NCI-H69 (cell line): ENCODE measurements around the gene SKP2.
"Not testable (repeated sequence)": the region's sequence is repeated elsewhere in the genome, so short reads cannot be mapped to it uniquely, and the experiment has no call there.

Experiments used
- DNase-seq: peaks from one replicate; lab custom pipeline; 2025; lab: John Stamatoyannopoulos, UW

The SKP2 gene

DNA sequence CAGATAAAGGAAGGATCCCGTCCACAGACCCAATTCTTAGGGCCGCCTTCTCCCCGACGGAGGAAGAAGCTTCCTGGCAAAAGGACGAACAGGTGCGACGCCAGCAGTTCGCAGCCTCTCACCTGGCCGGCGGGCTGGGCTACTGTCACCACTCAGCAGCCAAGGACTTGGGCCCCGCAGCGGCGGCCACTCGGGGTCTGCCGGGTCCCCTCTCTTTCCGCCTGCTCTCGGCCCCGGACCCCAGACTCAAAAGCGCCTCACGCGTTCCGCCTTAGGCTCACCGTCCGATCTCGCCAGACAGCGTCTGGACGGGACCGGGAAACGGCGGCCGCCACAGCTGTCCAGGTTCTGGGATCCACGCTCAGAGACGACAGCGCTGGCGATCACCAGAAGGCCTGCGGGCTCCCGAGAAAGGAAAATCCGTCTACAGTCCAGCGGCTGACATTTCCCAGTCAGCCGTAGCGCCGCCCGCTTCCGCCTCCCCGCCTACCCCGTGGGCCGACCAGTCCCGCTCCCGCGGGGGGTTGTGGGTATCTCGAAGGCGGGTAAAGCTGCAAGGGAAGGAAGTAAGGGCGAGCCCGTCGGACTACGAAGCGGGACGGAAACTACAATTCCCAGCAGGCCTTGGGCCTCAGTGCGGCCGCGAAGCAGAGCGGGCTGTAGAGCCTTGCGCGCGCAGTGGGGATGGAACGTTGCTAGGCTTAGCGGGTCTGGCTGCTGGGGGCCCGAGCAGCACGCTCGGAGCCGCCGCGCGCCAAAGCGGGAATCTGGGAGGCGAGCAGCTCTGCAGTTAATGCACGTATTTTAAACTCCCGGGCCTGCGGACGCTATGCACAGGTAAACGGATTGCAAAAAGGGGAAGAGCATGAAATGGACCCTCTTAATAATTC lies at the start of gene SKP2, which contains the start of gene LMBRD2:
Gene SKP2, plus strand, starts transcription at position 678 of the 890 bp plus-strand sequence. Its CDS starts 152 bp downstream, at position 830.
Gene LMBRD2, minus strand, starts transcription at position 454 of the 890 bp plus-strand sequence. CDS start 8,538 bp downstream, outside the sequence.
- peak; percentile 100 for DNase-seq

DNA sequence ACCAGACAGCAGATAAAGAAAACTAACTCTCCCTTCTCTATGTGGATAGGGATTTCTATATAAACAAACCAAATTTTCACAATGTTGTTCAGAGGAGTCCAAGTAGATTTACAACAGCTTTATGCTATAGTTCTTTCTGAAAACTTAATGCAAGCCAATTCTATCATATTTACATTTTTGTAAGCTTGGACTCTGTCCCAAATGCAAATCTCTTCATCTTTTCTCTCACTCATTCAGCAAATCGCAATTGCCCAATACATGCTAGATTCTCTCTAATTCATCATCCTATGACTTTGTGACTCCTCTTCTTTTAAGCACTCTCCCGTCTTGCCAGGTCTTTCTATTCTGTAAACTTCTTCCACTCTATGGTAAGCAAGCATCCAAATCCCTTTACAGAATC lies 46.1 kb upstream of the SKP2 start:
- no peak for DNase-seq

DNA sequence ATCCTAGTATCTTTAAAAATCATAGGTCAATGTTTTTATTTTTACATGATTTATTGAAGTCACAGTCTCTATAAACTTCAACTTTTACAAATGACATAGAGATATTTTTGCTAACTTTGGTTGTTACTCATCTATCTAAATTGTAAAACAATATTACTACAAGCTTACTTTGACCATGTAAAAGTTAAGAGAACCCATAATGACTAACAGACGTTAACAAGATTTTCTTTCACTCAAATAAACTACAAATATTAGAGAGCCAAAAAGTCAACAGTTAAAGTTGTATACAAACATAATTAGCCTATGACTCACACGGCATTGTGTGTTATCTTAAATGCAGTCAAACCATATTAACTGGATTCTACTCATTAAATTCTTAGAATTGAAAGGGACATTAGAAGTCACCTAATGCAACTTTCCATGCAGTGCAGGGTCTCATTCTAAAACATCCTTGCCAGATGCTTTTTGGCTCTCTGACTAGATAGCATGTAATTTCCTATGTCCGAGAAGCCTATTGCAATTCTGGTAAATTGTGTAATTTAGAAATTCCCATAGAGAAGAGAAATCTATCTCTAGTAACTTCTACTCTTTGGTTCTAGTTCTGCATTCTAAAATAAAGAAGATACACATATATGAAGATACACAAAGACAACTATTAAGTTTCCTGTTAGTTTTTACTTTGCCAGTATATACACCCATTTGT lies 43.0 kb upstream of the SKP2 start:
- no peak for DNase-seq

DNA sequence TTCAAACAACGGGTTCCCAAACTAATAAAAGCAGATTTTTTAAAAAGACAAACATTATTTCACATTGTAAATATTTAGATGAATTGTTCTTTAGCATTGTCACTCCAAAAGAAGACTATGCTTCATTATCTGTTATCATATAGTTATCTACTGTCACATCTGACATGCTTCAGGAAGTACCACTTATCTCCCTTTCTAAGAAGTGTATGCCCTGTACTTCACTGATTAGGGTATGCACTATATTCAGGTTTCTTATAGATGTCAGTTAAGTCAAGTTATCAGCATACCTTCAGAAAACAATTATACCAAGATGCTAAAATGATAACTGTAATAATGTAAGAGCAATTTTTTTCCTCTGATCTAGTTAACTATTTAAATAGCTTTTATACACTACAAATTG lies 40.7 kb upstream of the SKP2 start:
- no peak for DNase-seq

DNA sequence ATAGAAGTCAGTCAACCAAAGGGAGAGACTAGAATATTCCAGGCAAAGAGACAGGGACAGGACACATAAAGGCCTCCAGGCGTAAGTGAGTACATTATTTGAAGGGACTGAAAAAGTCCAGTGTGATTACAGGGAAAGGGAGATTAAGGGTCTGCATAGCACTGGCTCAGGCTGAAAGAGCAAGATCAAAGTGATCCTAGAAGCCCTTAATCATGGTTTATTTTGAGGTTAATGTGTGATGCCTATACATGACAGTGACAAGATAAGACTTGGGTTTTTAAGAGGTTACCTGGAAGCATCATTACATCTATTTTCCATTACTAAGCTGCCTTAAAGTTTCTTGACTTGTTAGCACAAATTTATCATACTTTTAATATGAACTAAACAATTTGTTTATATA lies 26.0 kb upstream of the SKP2 start:
- DNase-seq, result no peak

DNA sequence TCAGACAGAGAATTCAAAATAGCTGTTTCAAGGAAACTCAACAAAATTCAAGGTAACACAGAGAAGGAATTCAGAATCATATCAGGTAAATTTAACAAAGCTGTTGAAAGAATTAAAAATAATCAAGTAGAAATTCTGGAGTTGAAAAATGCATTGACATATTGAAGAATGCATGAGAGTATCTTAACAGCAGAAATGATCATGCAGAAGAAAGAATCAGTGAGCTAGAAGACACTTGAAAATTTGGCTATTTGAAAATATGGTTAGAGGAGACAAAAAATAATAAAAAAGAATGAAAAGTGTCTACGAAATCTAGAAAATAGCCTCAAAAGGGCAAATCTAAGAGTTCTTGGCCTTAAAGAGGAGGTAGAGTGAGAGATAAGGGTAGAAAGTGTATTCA lies 23.1 kb upstream of the SKP2 start:
- DNase-seq, result no peak

DNA sequence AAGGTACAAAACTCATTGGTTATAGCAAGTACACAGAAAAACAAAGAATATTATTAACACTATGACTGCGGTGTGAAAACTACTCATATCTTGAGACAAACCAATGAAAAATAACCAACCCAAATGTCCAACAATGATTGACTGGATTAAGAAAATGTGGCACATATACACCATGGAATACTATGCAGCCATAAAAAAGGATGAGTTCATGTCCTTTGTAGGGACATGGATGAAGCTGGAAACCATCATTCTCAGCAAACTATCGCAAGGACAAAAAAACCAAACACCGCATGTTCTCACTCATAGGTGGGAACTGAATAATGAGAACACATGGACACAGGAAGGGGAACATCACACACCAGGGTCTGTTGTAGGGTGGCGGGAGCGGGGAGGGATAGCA lies 22.2 kb upstream of the SKP2 start:
- not testable (repeated sequence) for DNase-seq

DNA sequence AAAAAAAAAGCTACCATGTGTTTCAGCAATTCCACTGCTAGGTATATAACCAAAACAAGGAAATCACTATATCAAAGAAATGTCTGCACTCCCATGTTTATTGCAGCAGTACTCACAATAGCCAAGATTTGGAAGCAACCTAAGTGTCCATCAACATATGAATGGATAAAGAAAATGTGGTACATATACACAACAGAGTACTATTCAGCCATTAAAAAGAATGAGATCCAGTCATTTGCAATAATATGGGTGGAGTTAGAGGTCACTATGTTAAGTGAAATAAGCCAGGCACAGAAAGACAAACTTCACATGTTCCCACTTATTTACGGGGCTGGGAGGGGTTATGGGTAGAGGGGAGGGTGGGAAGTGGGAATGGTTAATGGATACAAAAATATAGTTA lies 18.9 kb upstream of the SKP2 start:
- DNase-seq, result not testable (repeated sequence)

DNA sequence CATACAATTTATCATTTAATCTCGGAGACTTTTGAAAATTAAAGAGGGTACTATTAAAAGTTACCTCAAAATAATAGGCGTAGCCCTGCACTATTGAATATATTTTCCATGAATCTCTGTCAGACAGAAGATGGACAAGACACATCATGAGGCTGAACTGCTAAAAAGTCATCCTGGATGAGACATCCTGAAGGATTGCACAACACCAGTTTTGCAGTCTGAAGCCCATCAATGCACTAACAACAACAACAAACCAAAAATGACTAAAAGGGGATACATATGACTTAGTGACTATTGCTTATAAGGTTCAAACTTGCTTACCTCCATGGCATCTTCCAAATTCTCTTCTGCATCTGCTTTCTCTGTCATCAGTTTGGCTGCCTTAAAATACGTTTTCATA lies 15.9 kb upstream of the SKP2 start:
- no peak for DNase-seq

DNA sequence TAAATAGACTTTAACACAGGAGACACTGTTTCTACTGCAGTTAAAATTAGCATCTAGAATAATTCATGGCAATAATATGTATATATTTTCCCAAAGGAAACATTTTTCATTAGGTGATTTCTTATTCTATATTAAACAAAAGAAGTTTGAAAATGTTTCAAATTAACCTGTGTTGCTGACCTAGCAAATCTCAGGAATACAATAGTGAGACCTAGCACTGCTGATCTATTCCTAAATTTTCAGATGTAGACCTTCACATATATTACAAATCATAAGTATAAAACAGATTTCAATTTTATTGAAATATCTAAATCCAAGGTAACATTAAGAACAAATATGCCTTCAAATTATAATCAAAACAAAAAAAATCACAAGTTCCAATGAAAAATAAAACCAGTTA lies 15.3 kb upstream of the SKP2 start:
- DNase-seq, result no peak

DNA sequence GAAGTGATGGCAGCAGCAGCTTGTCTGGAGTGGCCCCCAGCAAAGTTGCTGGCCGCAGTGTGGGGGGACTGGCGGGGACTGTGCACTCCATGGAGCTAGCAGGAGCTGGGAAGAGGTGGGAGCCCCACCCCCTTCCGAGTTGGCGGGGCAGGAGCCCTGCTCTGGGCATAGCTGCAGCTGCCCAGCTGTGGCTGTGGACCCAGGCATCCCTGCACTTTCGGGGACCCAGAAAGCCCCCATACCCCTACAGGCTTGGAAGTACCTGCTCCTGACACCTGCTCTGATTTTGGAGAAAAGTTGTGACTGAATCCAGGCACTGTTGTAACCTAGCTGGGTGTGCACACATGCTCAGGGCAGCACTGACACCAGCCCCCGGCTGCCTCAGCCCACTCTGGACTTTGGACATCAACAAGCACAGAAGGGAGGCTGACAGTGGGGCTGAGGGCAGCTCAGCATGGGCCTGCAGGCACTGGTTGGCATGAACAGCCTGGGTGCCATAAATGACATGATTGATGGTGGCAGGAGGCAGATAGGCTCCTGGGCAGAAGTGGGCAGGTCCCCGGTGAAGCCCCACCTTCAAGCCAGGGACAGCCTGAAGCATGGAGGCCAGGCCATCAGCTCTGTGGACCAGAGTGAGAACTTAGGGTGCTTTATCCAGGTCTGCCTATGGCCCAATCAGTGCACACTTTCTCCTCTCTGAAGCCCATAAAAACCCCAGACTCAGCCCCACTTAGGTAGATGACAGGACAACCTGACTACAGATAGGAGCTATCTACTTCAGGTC lies 12.8 kb upstream of the SKP2 start:
- no peak for DNase-seq

DNA sequence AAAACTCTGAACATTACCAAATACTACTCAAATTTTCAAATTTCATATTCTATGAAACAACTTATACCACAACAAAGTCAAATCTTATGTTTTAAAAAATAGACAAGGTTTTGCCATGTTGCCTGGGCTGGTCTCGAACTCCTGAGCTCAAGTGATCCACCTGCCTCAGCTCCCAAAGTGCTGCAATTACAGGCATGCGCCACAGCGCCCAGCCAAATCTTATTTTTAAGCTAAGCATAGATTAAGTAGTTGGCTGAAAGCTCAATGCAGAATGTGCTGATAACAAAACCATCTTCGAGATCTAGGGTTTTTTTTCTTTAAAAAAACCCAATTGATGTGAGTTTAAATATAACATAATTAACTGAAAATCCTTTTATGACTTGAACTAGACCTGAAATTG lies 6.6 kb upstream of the SKP2 start:
- DNase-seq, result no peak

DNA sequence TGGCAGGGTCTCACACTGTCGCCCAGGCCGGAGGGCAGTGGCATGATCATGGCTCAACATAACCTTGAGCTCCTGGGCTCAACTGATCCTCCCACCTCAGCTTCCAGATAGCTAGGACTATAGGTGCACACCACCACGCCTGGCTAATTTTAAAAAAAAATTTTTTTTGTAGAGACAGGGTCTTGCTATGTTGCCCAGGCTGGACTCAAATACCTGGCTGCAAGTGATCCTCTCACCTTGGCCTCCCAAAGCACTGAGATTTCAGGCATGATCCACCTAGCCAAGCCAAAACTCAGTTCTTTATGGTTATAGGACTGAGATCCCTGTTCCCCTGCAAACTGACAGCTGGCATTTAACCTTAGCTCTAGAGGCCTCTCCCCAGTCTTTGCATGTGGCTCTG lies 5.5 kb upstream of the SKP2 start:
- DNase-seq, result no peak

DNA sequence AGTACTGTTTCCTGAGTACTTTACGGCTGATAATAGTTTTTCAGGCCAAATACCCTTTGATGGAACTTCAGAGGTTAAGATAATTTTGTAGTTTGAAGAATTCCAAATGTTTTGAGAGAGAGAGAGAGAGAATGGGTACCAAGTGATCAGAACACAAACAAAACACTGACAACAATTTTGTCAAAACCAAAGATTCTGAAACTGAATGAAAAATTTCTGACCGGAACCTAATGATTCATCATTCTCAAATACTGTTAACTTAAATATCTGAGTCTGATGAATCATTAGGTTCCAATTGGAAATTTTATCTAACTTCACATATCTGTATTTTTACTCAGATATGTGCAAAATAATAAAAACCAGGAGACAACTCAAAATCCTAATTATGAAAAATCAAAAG lies 4.2 kb upstream of the SKP2 start:
- no peak for DNase-seq

DNA sequence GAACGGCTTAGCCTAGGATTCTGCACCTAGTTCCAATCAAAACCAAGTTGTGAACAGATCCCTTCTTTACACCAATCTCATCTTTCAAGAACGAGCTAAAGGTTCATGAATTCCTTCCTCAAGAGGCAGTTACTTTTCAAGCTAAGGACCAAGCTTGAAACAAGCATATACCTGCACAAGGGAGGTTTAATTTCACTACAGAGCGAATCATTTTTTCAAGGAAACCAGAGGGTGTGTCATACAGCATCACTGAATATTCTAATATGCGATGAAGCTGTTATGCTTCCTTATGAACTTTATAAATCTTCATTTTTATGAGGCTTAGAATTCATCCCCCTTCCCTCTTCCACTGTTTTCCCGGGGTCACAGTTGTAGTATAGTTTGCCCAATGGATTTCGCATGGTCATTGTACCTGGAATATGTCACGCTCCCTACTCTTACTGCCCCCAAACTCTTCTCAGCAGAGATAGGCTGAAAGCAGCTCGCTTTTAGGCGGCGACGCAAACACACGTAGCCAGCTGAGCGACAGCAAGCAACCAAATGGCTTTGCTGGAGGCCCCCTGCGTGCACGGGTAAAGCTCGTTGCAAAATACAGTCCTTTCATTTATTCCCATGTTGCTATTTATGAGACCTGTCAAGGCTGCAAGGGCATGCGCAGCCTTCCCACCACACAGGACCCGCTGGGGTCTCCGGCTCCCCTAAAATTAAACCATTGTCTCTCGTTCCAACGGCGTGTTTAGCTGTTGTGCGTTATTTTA lies 1.1 kb upstream of the SKP2 start:
- DNase-seq, result peak; percentile 89

DNA sequence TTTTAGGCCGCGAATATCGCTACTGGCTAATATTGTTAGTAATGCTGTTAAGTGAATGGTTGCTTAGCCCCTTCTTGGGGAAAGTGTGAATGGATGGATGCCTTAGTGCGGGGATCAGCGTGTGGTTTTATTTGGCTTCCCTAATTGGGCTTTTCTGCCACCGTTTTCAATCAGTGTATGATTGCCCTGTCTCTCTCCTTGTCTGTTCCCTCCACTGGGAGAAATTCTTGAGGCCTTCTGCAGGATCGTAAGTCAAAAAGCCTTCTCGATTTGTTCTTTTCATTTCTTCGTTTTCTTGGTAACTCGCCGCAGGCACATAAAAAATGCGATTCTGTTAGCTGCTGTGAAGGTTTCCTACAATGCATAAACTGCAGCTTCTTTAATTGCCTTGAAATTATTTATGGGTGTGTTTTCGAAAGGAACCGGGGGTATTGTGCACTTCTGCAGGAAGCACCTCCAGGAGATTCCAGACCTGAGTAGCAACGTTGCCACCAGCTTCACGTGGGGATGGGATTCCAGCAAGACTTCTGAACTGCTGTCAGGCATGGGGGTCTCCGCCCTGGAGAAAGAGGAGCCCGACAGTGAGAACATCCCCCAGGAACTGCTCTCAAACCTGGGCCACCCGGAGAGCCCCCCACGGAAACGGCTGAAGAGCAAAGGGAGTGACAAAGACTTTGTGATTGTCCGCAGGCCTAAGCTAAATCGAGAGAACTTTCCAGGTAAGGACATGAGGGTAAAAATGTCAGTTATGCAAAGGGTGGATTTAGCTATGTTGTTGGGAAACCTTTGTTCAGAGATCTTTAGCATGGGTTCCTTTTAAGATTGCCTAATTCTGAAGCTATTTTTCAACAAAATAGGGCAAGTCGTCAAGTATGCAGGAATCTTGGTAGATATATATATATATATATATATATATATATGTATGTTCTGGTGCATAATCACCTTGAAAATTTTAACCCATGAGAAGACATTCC lies 700 bp downstream of the SKP2 start:
- peak; percentile 70 for DNase-seq

DNA sequence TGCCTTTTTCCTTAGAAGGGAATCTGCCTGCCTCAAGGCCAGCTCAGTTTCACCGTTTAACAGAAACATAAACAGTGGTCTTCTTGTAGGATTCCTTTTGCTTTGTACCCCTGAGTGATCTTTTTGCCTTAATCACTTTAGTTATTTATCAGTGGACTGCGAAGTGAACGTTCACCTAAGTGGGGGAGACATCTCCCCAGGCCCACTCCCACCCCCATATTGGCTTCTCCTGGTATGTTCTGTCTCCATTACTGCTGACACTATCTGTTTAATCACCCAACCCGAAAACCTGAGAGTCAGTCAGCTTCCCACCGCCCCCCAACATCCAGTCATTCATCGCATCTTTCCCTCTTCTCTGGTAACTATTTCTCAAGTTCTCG lies 1.4 kb downstream of the SKP2 start:
- no peak for DNase-seq

DNA sequence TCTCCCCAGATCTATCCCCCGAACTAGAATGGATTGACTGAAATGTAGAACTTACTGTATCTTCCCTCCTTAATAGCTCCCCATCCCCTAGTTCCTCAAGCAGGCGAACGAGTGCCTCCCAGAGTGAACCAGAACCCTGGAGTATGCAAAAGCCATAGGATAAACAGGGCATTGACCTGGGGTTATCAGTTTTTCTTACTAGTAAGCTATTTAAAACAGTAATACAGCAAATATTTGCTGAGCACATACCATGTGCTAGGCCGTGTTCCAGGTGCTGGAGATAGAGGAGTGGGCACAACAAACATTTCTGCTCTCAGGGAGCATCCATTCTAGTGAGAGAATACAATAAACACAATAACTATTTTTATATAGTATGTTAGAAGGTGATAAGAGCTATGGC lies 1.8 kb downstream of the SKP2 start:
- no peak for DNase-seq

DNA sequence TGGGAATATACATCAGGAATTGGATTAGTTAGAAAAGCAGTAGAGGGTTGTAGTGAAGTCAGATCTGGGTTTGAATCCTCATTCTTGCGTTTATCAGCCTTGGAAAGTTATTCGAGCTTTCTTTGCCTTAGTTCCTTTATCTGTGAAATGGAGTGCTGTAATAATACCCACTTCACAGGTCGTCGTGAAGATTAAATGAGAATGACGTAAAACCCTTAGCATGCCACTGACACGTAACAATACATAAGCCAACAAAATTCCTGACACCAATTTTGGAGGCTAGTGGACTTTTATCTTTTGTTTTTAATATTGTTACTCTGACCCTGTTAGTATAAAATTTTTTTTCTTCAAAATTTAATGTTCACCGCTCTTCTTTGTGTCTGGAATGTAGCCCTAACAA lies 3.4 kb downstream of the SKP2 start:
- DNase-seq, result no peak

DNA sequence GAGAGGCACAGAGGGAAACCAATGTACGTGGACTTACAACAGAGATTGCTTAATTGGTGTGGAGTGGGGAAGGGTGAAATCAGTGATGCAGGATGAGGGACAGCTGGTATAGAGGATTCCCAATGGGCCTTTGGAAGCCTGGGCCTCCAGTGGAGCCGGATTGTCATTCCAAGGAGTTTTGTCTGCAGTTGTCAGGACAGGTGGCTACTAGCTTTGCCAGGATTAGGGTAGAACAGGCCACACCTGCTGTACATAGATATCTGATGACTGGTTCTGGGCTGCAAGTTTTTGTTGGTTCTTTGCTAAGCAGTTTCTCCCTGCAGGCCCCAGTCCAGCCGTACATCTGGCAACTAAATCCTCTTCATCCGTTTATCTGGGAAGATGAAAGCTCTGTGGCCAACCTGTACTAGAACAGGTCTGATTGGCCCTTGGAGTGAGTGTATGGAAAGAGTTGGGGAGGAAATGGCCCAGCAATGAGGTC lies 4.2 kb downstream of the SKP2 start:
- peak; percentile 32 for DNase-seq
